HG03095 (cell line): ENCODE data around the gene EMILIN1.

Experiments
- ATAC-seq: cut with Tn5 transposase; IDR thresholded peaks from one replicate; pipeline ENCODE4 v1.9.1; 2021; ENCODE audit warnings: moderate library complexity; ENCODE audit not compliant: unreplicated experiment

EMILIN1 gene

GRCh38 chr2:27079233-27080139 is 1.1 kb downstream of the EMILIN1 start:
- no peak for ATAC-seq

GRCh38 chr2:27080140-27080469 is 1.7 kb downstream of the EMILIN1 start:
- ATAC-seq = no peak

GRCh38 chr2:27080603-27080936 is 2.2 kb downstream of the EMILIN1 start:
- ATAC-seq = no peak

GRCh38 chr2:27081984-27082772 is 3.8 kb downstream of the EMILIN1 start:
- ATAC-seq = no peak

DNA sequence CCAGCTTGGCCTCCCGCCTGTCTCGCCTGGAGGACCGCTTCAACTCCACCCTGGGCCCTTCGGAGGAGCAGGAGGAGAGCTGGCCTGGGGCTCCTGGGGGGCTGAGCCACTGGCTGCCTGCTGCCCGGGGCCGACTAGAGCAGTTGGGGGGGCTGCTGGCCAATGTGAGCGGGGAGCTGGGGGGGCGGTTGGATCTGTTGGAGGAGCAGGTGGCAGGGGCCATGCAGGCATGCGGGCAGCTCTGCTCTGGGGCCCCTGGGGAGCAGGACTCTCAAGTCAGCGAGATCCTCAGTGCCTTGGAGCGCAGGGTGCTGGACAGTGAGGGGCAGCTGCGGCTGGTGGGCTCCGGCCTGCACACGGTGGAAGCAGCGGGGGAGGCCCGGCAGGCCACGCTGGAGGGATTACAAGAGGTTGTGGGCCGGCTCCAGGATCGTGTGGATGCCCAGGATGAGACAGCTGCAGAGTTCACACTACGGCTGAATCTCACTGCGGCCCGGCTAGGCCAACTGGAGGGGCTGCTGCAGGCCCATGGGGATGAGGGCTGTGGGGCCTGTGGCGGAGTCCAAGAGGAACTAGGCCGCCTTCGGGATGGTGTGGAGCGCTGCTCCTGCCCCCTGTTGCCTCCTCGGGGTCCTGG is 4.5 kb downstream of the EMILIN1 start:
- ATAC-seq = no peak

DNA sequence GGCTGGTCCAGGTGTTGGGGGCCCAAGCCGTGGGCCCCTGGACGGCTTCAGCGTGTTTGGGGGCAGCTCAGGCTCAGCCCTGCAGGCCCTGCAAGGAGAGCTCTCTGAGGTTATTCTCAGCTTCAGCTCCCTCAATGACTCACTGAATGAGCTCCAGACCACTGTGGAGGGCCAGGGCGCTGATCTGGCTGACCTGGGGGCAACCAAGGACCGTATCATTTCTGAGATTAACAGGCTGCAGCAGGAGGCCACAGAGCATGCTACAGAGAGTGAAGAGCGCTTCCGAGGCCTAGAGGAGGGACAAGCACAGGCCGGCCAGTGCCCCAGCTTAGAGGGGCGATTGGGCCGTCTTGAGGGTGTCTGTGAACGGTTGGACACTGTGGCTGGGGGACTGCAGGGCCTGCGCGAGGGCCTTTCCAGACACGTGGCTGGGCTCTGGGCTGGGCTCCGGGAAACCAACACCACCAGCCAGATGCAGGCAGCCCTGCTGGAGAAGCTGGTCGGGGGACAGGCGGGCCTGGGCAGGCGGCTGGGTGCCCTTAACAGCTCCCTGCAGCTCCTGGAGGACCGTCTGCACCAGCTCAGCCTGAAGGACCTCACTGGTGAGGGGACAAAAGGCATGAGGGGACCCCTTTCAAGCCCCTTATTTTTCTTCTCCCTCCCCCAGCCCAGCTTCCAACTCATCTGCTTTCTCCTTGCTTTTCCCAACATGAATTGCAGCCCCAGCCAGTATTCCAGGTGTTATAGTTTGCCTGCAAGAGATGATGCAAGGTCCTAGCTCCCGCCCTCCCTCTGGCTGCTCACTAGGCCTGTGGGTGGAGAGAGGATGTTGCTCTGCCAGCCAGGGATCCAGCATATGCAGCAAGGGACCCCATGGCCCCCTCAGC is 5.2 kb downstream of the EMILIN1 start:
- ATAC-seq = no peak

DNA sequence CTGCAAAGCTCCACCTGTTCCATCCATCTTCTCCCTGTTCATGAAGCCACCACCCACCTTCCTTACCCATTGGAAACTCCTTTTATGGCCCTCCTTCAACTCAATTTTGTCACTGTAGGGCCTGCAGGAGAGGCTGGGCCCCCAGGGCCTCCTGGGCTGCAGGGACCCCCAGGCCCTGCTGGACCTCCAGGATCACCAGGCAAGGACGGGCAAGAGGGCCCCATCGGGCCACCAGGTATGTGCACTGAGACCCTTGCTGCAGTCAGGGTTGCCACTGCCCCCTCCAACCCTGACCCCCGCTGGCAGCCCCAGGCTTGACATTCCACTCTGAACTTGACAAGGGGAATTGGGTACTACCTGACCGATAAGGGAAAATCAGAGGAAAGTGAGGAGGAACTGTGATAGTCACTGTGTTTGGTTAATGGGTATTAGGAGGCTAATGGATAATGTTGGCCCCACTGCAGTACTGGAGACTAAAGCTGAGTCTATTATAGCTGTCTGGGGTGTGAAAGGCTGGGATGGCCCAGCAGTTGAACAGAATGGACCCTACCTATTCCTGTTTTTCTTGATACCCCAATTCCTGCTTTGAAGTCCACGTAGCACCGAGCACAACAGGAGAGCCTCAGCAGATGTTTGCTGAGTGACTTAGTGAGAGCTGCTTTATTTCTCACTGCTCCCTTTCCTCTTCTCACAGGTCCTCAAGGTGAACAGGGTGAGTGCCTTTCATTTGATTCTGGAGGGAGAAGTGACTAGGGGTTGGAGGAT is 6.1 kb downstream of the EMILIN1 start:
- no peak for ATAC-seq

DNA sequence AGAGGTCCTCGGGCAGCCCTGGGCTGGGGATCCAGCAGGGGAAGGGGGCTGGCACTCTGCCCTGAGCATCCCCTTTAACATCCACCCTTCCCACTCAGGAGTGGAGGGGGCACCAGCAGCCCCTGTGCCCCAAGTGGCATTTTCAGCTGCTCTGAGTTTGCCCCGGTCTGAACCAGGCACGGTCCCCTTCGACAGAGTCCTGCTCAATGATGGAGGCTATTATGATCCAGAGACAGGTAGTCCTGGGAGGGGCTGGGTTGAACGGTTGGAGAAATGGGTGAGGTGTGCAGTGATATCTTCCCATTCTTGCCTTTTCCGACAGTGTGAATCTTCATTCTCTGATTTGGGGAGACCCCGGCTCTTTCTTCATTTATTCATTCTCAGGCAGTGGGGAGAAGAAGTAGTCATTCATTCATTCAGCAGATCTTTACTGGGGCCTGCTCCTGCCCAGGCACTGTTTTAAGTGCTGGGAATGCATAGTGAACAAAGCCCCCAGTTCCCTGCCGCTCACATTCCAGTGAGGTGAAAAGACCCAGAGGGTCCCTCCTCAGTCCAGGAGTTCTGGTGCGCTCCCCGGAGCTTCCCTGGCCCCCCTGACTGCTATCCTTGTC is 6.8 kb downstream of the EMILIN1 start:
- no peak for ATAC-seq

DNA sequence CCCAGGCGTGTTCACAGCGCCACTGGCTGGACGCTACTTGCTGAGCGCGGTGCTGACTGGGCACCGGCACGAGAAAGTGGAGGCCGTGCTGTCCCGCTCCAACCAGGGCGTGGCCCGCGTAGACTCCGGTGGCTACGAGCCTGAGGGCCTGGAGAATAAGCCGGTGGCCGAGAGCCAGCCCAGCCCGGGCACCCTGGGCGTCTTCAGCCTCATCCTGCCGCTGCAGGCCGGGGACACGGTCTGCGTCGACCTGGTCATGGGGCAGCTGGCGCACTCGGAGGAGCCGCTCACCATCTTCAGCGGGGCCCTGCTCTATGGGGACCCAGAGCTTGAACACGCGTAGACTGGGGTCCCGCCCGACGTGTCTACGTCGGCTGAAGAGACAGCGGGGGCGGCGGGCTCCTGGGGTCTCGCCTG is 7.3 kb downstream of the EMILIN1 start:
- ATAC-seq = no peak

- ATAC-seq = peak; percentile 78
These were observed 7.8 kb downstream of the EMILIN1 start for GRCh38 chr2:27086090-27086723.

GRCh38 chr2:27086724-27087593 is 8.5 kb downstream of the EMILIN1 start, which contains the start of gene KHK:
KHK (plus strand) TSS chr2:27086772; CDS start chr2:27087260, 488 bp downstream.
- ATAC-seq = no peak

- no peak for ATAC-seq
These were observed 9.5 kb downstream of the EMILIN1 start for GRCh38 chr2:27087823-27088410.

DNA sequence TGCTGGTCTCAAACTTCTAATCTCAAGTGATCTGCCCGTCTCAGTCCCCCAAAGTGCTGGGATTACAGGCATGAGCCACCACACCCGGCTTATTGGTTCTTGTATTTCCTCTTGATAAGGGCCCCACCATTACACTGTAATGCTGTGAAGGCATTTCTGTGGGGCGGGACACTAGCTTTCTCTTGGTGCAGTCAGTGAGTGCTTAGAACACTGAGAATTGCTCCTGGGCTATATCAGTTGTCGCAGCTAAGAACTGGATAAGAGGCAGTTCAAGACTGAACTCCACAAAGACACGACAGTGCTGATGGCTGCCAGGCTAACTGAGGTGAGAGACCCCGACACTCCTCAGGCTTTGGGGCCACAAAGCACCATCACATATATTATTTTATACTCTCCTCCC is 10.2 kb downstream of the EMILIN1 start:
- no peak for ATAC-seq

- no peak for ATAC-seq
These were observed 10.9 kb downstream of the EMILIN1 start for GRCh38 chr2:27089111-27089954.

- no peak for ATAC-seq
These were observed 13.6 kb downstream of the EMILIN1 start for GRCh38 chr2:27091746-27092695.
